Activated CD4-positive, alpha-beta T cell treated with anti-CD3 and anti-CD28 coated beads, Interleukin-2, amount 50 U/mL, for 24 hours (primary cell): ENCODE results near the gene LMF1.
"Not testable (repeated sequence)": the region's sequence is repeated elsewhere in the genome, so short reads cannot be mapped to it uniquely, and the experiment has no call there.

ENCODE experiments used
- DNase-seq, 2 donors: peaks; one replicate each; pipeline ENCODE4 v3.0.0-alpha.2; 2020; ENCODE audit warnings: low read depth in 1 of 2, low spot score in 1 of 2

Gene LMF1

DNA sequence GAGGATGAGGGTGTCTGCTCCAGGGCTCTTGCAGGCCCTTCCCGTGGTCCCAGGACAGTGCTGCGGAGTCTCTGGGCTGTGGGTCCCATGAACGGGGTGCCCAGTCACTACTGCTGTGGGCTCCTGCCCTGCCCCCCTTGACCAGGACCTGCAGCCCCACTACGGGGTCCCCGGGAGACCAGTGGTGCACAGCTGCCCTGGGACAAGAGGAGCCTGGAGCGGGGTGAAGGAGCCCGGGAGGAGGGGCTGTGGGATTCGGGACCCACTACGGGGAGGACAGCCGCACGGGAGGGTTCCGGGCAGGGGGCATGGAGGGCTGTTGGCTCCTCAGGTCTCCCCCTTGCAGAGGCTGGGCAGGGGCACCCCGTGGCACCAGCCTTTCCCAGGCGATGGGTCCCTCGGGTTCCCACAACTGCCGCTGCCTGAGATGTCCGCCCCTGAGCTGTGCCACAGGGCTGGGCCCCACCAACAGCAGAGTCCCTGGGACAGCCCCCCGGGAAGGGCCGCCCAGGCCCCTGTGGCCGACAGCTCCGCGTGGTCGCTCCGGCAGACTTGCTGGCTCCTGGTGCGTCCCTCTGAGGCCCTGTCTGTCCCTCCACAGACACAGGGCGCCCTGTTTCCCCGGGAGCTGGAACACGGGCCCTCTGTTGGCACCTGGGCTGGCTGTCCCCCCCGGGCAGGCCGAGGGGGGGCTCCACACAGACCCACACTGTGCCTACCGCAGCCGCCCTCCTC is 118.2 kb downstream of the LMF1 start:
- no peak for DNase-seq

DNA sequence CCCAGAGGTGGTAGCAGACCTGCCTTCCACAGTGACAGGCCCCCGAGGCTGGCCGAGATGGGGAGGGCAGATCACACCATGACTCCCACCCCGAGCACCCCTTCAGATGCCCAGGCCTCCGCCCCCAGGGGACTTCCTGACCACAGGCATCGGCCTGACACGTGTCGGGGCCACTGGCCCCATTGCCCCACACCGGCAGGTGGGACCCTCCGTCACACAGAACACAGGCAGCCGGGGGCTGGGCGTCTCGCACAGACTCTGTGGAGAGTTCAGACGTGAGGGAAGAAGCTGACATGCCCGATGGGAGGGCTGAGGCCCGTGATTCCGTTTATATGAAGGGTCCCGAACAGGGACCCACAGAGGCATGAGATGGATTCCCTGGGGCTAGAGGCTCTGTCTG is 118.9 kb downstream of the LMF1 start:
- no peak for DNase-seq

DNA sequence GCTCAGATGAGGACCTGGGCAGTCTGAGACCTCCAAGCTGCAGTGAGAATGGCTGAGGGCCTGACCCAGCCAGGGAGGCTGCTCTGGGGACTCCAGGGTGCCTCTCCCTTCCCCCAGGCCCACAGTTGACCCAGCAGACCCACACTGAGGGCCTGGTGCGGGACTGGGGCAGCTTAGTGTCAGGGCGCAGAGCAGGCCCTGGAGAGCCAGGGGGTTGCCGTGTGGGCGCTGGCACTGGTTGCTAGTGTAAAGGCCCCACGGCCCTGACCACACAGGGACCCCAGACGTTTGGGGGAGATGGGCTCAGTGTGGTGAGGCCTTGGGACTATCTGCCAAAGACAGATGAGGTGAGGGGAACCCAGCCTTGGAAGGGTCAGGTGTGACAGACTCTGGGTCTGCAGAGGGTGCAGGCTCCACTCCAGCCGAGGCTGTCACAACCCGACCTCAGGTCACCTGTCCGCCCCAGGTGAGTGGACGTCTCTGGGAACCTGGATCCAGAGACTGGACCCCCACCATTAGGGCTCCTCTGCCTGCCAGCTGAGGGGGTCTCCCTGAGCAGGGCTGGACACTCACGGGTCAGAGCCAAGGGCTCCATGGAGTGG is 119.5 kb downstream of the LMF1 start:
- DNase-seq: no peak

DNA sequence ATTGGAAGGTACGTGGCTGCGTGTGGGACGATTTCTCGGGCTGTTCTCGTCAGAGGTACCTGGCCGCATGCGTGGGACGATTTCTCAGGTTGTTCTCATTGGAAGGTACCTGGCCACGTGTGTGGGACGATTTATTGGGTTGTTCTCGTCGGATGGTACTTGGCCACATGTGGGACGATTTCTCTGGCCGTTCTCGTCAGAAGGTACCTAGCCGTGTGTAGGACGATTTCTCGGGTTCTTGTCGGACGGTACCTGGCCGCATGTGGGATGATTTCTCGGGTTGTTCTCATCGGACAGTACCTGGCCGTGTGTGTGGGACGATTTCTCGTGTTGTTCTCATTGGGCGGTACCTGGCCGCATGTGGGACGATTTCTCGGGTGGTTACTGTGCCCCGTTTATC is 120.1 kb downstream of the LMF1 start:
- no peak for DNase-seq

DNA sequence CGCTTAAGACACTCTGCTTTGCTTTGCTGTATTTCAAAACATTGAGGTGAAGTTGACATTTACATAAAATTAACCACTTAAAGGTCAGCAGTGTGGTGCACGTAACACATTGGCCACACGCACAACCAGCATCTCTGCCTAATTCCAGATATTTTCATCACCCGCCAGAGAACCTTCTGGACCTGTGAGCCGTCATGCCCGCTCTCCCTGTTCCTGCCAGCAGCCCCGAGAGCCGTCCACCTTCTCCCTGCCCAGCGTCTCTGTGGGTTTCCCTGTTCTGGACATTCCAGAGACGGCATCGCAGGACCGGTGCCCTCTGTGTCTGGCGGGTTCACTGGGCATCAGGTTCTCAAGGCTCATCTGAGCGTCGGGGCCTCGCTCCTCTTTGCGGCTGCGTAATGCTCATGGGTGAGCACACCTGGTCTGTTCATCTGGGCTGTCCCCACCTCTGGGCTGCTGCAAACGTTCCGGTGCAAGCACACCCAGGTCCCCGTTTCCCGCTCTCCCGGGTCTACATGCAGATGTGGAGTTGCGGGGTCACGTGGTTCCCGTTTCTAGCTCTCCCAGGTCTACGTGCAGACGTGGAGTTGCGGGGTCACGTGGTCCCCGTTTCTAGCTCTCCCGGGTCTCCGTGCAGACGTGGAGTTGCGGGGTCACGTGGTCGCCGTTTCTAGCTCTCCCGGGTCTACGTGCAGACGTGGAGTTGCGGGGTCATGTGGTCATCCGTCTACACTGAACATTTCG is 122.1 kb downstream of the LMF1 start:
- DNase-seq: no peak

DNA sequence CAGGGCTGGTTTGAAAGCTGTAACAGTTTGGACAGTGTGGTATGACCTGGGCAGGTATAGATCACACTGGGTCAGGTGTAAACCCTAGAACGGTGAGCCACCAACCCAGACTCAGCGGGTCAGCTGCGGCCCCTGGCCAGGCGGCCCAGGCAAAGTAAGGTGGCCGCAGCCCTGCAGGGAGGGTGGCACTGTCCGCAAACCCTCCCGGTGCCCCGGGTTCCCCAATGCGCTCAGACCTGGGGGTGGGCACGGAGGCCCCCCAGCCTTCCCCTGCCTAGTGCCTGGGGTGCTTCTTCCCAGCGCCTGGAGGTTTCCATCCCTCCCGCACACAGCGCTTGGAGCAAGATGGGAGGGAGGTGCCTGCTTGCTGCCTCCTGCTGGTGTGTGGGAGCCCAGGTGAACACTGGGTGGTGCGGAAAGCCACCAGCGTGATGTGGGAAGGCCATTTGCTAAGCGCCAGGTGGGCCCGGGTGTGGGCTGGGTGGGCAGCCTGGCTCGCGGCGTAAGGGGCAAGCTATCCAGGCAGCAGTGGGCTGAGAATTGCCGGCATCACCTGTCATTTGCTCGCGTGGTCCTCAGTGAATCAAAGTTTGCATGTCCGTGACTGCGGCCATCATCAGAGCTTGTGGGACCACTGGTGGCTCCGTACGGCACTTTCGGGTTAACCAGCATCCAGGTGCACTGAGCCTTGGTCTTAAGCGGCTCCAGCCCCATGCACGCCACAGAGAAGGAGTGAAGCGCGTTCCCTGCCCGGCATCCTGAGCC is 122.9 kb downstream of the LMF1 start:
- no peak for DNase-seq

DNA sequence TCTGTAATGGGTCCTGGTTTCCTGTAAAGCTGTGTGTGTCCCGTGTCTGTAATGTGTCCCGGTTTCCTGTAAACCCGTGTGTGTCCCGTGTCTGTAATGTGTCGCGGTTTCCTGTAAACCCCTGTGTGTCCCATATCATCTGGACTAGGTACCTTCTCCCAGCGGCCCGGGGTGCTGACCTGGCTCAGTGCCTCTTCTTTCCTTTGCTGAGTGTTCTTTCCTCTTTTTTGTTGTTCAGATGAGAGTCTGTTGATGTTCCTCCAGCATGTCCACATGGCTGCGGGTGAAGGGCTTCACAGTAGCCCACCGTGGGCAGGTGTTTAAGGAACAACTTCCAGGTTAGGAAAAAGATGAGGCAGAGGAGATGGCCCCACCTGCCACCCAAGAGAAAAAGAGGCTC is 123.6 kb downstream of the LMF1 start:
- DNase-seq: no peak

DNA sequence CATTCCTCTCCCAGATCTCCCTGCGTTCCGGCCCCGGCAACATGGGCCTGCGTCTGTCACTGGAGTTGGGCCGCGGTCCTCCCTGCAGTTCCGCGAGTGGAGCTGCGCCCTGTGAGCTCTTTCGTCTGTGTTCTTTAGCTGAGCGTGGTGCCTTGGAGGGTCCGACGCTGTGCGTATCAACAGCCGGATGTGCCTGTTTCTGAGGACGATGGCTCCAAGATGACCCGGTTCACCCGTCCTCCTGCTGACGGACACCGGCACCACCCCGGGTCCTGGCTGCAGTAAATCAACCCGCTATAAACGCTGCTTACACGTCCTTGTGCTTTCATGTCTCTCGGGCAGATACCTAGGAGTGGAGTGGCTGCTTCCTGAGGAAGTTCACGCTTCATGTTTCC is 125.4 kb downstream of the LMF1 start:
- no peak for DNase-seq

DNA sequence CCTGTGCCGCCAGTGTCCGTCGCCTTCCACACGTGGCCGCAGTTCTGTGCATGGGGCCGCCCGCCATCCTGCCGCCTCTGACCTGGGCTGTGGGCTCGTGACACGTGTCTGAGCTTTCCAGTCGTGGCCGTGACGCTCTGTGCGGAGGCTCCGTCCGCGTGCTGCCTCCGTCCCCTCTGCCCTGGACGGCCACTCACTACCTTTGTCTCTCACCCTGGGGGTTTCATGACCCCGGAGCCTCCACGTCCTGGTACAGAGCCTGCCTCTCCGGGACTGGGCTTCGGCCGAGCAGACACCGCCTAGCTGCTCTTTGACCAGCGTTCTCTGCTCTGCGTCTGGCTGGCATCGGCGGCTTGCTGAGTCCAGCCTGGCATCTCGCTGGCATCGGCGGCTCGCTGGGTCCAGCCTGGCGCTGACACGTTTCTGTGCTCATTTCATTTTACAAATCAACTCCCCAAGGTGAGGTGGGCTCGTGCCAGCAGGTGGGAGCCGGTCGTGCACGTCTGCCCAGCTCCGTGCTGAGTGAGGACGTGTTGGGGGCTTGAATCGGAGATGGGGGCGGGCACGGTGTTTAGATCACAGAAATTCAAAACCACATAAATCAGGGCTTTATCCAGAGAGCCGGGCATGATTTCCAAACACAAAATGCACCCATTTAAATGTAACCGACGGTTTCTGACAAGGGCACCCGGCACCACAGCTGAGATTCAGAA is 126.0 kb downstream of the LMF1 start:
- DNase-seq: no peak

DNA sequence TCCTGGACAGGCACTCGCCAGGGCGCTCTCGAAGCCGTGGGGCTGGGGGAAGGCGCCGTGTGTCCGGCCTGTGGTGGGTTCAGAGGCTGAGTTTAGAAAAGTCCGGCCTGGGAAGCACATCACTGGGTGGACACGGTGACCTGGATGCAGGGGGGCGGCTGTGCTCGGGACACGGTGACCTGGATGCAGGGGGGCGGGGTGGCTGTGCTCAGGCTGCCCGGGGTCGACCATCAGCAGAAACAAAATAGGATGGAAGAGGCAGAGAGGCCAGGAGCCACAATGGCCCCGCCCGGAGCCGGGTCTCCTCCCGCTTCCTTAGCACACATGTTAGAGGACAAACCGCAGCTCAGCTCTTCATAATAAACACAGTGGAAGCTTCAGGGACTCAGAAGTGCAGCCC is 127.0 kb downstream of the LMF1 start:
- DNase-seq: no peak

DNA sequence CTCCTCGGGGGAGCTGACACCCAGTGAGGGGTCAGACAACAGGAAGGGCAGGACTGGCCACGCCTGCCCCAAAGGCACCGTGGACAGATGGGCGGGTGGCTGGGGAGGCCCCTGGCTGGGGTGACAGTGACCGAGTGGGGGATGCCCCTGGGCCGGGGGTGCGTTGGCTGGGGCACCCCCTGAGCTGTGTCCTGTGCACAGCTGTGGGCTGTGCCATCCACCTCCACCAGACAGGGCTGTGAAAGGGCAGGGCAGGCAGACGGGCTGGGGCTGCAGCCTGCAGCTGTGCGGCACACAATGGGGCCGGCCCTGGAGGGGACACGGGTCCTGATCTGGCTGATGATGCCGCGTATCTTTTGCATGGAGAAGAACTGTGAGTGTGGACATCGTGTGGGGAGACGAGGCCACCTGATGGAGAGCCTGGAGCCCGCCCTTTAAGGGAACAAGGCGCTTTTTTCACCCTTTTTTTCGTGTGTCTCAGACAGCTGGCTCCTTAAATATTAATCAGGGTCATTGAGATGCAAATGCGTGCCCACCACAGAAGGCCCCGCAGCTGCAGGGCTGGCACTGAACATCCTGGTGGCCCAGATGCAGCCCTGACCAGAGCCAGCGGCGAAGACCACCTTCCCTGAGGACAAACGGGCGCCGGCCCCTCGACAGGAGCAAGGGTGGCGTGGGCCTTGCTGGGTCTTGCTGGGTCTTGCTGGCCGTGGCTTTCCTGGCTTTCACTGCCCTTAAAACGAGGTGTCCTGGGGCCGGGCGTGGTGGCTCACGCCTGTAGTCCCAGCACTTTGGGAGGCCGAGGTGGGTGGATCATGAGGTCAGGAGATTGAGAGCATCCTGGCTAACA is 127.8 kb downstream of the LMF1 start:
- DNase-seq: no peak

DNA sequence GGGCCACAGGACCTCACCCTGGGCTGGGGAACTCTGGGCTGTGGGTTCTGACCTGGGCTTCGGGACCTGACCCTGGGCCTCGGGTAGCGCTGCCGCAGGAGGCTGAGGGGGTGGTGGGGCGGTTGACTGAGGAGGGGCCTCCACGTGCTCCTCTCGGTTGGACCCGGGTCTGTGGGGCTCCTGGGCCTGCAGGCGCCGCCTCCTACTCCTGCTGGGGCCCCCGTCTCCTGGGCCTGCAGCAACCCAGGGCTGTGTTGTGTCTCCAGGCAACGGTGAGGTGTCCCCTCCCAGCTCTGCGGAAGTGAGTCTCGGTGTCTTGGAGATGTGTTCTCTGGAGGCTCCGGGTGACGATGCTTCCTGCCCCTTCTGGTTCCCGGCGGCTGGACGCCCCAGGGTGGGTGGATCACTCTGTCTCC is 128.7 kb downstream of the LMF1 start:
- DNase-seq: no peak

DNA sequence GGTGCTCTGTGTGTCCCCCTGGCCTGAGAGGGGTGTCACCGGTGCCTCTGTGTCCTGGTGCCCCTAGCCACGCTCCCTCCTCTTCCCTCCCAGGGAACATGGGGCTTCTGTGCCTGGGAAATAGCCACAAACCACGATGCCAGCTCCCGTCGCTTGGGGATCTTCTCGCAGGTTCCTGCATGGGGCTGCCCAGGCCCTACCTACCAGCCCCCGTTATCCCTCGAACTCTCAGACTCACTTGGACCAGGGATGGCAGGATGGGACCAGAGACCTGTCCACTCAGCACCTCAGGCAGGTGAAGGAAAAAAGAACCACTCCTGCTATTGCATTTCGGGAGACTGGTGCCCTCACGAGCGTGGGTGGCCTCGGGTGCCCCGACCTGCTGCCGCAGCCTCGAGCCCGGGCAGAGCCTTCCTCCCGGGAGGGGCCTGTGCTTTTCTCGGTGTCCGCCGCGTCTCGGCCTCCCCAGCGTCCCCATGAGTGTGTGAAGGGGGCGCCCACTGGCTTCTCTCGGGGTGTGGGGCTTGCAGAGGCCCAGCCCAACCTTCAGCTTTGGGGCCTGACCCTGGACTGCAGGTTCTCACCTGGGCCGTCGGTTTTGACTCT is 129.2 kb downstream of the LMF1 start:
- no peak for DNase-seq

DNA sequence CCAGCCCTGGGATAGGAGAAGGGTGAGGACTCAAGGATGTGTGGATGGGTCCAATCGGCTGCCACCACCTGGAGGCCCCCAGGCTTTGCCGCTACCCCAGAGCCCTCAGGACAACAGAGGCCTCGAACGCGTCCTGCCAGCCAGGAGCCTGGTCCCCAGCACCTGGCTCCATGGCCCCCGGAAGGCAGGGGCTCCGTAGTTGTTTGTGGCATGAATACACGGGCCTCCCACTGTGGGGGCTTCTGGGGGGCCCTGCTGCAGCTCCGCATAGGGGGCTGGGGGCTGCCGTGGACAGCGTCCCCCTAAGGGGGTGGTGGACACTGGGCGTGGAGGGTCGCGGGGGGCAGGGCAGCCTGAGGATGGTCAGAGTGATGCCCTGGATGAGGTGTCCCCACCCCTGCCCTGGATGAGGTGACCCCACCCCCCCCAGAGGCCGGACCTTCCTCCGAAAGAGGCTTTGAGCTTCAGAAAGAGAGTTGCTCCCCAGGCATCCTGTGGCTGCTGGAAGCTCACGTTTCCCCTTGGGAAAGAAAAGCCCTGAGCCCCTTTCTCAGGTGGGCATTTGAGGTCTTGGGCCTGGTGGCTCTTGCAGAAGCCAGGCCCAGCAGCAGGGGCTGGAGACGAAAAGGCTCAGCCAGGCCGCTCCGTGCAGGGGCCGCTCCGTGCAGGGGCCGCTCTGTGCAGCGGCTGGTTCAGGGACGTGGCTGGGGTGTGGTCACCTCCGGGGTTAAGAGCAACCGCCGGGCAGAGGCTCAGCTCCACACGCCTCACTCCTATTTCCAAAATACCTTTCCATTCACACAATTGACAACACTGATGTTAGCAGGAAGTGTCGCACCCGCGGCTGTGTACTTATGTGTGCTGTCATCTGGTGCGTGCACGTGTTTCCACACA is 130.0 kb downstream of the LMF1 start:
- DNase-seq: no peak

DNA sequence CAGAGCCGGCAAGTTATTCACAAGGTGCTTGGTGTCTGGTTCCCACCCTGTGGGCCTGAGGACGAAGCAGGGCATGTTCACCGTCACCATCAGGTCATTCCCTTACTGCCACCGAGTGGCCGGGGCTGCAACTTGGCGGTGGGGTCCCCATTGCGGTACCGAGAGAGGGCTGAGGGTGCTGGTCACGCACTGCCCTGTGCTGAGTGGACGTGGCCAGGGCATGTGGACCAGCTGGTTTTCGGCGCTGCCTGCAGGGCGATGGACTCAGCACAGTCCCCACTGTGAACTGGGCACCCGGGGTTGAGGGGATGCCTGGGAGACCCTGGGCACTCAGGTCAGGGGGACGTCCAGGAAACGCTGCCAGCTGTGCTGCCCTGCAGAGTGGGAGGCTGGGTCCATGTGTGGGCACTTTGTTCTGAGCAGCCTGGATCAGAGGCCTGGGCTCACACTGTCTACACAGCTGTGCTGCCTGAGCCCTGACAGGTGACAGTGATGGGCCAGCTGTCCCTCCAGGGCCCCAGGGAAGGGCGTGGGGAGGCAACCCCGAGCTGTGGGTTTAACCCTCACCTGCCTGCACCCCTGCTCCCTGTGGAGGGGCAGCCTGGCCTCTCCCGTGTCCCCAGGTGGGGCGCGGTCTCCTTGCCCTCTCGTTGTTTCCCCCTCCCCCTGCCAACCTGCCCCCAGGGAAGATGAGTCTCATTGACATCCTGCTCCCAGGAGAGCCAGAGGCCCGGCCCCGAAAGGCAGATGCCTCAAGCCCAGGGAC is 131.0 kb downstream of the LMF1 start:
- no peak for DNase-seq

DNA sequence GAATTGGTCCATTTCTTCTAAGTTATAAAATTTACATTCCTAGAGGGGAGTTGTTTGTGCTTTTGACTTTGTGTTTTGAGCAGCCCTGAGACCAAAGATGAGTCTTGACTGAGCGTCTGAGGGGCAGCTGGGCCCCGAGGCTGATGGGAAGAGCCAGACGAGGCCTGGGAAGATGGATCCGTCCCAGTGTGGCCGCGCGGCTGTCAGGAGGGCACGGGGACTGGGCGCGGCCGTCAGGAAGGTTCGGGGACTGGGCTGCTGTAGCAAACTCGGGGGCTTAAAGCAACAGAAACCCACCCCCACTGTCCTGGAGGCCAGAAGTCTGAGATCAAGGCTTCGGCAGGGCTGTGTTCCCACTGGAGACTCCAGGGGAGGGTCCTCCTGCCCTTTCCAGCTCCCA is 132.0 kb downstream of the LMF1 start:
- DNase-seq: no peak

DNA sequence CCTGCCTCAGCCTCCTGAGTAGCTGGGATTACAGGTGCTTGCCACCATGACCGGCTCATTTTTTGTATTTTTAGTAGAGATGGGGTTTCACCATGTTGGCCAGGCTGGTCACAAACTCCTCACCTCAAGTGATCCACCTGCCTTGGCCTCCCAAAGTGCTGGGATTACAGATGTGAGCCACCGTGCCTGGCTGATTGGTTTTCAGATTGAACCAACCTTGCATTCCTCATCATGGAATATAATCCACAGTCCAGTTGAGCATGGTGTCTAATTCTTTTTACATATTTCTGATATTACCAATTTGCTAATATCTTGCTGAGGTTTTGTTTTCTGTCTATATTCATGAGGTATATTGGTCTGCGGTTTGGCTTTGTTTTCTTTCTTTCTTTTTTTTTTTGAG is 134.0 kb downstream of the LMF1 start:
- not testable (repeated sequence) for DNase-seq

DNA sequence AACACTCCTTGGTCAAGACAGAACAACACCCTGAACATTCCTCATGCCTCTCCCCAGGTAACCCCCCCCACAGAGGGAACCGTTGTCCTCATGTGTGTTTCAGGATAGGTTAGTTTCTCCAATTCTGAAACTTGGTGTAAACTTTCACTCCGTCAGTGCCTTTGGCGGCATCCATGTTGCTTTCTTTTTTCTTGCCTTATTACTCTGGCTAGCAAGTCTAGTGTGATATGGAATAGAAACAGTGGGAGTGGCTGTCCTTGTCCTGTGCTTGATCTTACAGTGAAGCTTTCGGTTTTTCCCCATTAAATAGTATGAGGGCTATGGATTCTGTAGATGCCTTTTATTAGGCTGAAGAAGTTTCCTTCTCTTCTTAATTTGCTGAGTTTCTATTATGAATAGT is 134.6 kb downstream of the LMF1 start:
- DNase-seq: no peak
